OCI-M1 (cell line): Measurements from ENCODE around the gene FCER1G.

Source experiments
- DNase-seq: peaks from one replicate; lab custom pipeline; 2025; lab: John Stamatoyannopoulos, UW

The FCER1G gene

GRCh38 chr1:161188381-161188780 lies 26.7 kb upstream of the FCER1G start:
- no peak for DNase-seq

DNA sequence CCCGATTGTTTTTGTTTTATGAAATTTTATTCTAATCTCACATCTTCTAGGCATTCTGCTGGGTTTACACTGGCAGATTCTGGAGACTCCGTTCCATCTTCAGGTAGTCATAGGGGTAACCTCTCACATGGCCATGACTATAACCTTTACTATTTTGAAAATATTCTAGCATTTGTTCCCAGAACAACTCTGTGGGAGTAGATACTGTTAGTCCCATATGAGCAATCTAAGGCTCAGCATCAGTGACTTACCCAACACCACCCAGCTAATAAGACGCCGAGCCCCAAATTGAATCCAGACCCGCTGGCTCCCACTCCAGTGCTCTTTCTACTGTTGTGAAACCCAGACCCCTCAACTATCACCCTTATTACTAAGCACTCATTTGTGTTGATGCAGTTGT lies 26.1 kb upstream of the FCER1G start:
- no peak for DNase-seq

DNA sequence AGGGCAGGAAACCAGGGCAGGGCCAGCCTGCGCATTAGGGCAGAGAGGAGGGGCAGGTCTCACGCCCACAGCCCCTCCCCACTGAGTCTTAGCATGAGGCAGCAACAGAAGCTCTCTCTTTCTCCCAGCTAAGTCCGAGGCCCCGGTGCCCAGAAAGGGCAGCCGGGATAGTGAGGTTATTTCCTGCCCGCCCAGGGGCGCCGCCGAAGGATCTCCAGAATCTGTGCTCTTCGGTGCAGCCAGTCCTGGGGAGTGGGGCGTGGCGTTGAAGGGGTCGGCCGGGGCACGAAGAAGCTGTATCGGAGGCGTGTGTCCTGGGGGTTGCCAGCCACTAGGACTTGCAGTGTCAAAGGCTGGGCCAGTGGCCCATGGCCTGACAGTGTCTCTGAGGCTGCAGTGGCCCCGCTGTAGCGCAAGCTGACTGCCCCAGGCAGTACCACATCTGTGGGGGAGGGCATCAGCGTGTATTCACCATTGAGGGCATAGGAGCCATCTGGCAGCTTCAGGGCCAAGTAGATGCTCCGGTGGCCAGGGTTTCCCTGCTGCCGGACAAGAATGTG lies 24.1 kb upstream of the FCER1G start:
- DNase-seq, result no peak

DNA sequence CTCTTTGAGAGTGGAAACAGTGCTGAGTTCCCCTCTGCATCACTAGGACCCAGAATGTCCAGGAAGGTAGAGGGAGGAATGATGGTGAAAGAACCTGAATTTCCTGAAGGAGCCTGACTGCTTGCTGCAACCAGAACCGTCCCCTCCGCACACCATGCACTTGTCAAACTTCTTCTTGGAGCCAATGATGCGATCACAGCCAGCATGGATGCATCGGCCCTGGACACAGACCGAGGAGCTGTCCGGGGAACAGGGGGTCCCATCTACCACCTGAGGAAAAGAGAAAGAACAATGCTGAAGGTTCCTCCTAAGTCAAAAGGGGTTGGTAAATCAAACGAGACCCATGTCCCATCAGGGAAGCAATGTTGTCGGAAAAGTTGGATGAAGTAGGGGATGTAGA lies 23.1 kb upstream of the FCER1G start:
- no peak for DNase-seq

DNA sequence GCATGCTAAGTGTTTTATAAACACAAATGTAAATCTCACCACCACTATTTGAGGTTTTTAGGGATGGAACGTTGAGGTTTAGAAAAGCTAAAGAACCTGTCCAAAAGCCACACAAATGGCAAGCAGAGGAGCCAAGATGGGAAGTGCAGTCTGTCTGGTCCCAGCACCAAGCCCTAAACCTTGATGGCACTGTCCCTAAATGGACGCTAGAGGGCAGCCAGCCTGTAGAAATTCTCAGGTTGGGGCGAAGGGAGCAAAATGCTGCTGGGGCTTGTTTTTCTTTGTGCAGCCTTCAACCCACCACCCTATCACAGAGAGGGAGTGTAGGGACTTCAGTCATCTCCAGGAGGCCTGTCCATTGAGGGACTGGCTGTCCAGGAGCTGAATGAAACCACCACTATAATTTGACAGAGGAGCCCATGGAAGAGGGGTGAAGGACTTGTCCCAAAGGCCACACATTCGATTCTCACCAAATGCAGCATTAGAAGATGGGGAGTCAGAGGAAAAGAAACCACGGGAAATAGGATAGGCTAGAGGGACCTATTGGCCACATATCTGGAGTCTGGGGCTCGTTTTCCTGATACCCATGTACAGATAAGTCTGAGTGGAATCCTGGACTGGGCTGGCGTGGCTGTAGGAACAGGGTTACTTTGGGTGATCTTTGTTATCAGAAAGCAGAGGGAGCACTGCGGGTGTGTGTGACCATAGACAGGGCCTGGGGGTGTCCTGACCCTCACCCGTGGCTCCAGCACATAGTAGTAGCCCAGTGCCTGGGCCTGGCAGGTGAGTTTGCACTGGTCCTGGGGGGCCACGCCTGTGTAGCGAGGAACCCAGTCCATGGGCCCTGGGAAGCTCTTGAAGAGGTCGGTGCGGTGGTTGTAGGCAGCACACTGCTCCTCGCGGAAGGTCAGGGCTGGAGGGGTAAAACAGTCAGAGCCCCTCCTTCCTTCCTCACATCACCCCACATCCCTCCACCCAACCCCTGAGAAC lies 22.3 kb upstream of the FCER1G start:
- peak; percentile 90 for DNase-seq

- DNase-seq, result no peak
These were observed 21.4 kb upstream of the FCER1G start for GRCh38 chr1:161193561-161194235.

- no peak for DNase-seq
These were observed 19.9 kb upstream of the FCER1G start for GRCh38 chr1:161195171-161195570.

DNA sequence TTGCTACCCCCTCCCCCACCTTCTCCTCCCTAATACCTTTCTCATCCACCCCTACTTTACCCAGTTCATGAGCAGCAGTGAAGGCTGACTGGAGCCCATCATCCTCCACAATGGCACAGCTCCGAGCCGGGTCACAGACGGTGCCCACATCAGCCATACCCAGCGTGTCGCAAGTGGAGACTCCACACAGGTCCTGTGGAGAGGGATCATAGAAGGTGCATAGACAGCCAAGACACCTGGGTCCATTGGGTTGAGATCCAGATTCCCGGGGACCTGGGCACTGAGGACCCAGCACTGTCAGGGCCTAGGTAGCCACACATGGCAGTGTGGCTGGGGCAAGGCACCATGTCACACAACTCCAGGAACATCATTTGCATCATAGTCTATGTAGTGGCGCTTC lies 19.0 kb upstream of the FCER1G start:
- no peak for DNase-seq

GRCh38 chr1:161196521-161197451 lies 18.3 kb upstream of the FCER1G start:
- DNase-seq, result no peak

DNA sequence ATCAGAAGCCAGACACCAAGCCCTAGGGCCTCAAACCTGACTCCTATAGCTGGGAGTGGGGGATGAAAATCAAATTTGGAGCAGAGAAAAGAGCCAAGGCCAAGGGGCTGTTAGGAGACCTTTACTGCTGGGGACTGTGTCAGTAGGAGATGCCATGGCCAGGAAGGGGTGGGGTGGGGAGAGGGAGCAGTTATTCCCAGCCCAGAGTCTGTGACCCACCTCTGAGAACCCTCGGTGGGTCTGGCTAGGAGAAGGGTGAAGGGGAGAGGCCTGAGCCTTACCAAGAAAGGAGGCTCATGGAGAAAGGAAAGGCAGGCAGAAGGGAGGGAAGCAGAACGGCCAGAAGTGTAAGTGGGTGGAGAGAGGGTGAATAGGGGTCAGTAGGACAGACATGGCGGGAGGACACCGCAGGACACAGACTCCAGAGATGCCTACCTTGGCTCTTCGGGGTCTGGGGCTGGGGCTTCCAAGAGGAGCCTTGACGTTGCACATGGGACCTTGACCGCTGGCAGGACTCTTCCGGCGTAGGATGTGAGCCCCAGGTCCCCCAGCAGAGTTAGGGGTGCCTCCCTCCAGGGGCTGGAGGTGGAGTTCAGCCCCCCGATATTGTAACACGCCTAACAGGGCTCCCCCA lies 17.4 kb upstream of the FCER1G start:
- no peak for DNase-seq

DNA sequence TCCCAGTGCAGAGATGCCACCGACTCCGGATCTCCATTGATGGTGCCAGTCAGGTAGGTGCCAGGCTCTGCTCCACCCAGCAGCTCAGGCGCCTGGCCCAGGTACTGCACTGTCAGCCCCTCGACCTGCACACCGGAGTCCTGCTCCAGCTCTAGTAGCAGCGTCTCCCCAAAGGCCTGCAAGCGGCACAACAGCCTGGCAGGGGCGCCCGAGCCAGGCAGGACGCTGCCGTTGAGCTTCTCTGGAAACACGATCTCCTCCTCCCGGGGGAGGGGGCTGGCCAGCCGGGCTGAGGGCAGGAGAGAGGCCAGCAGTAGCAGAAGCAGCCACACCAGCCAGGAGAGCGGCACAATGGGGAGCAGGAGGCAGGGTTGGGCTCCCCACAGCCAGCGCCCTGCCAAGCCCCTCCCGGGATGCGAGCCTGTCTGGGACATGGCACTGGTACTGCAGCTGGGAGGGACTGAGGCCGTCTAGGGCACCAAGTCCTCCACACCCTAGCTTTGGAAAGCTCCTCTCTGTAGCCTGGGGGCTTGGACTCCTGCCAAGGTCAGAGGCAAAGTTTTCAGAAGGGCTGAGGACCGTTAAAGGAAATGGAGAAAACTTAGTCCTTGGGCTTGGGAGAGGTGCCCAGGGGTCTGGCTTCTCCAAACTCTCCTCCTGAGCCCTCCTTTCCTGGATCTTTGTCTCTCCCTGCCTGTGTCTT lies 16.8 kb upstream of the FCER1G start:
- peak; percentile 55 for DNase-seq

- no peak for DNase-seq
These were observed 16.1 kb upstream of the FCER1G start, which contains the start of gene ADAMTS4 for GRCh38 chr1:161198897-161199431. TSS of gene ADAMTS4 (minus strand) at chr1:161199054. CDS start at chr1:161198627, 427 bp downstream.

DNA sequence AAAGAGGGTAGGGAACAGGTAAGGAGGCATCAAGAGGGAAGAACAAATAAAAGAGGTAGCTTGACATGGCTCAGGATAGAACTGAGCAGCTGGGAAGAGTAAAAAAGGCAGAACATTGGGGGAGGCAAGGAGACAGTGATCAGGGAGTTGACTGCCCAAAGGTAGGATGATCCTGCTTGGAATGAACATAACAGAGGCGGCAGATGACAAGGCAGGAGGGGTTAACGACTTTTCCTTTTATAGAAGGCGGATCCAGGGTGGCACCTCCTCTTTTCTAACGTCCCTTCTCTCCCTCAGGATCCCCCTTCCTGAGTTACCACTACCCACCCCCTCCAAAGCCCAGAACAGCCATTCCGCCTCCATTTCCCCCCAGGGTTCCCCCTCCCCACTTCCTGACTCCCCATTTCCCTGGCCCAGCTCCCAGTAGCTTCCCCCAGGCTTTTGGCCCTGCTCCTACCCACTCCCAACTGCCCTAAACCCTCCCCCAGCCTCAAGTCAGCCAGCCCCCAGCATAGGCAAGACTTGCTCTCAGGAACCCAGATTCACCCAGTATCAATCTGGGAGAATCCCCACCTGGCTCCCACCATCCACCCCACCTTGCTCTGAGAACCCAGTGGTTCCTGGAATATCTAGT lies 15.5 kb upstream of the FCER1G start:
- no peak for DNase-seq

GRCh38 chr1:161200421-161200991 lies 14.6 kb upstream of the FCER1G start:
- no peak for DNase-seq

- DNase-seq, result peak; percentile 67
These were observed 13.9 kb upstream of the FCER1G start for GRCh38 chr1:161200992-161201835.

- DNase-seq, result peak; percentile 99
These were observed 13.0 kb upstream of the FCER1G start, which contains the start of gene NDUFS2 for GRCh38 chr1:161201836-161202712. TSS of gene NDUFS2 (plus strand) at chr1:161202367. CDS start at chr1:161202386, 19 bp downstream.

- DNase-seq, result no peak
These were observed 8.5 kb upstream of the FCER1G start for GRCh38 chr1:161206411-161207140.
